K562 (cell line): Measurements from ENCODE around the gene HIPK1. TPM values are rescaled to one million over a fixed set of nuclear protein-coding genes. Genes with fewer than 3 reads are reported as not detected.

ENCODE experiments used
- ARID1B ChIP-seq: fragments of 450-650 bp; IDR thresholded peaks from 2 replicates; pipeline ENCODE4 v1.6.1; 2016; ENCODE audit warnings: antibody characterized with exemption, mild to moderate bottlenecking, inconsistent platforms
- CBFA2T3 ChIP-seq: fragments of 450-650 bp; IDR thresholded peaks from 2 replicates; pipeline ENCODE4 v1.6.1; 2017
- CGGBP1 ChIP-seq: fragments of 250-450 bp; sonication (Bioruptor Pico); IDR thresholded peaks from 2 replicates; pipeline ENCODE4 v1.9.0; 2021; ENCODE audit warnings: mild to moderate bottlenecking
- ELK3 ChIP-seq: fragments of 450-650 bp; formaldehyde crosslinking; IDR thresholded peaks from 2 replicates; pipeline ENCODE4 v1.4.0; 2020; ENCODE audit warnings: mild to moderate bottlenecking
- FOXM1 ChIP-seq, 2 experiments: fragments of 450-650 bp in 1 of 2; sonication (generic) in 1 of 2; formaldehyde crosslinking in 1 of 2; IDR thresholded peaks; 2 replicates each; pipeline versions ENCODE4 v1.6.1 to v1.9.0; 2017 to 2022; ENCODE audit warnings: low read depth in 2 of 2, mild to moderate bottlenecking in 2 of 2, missing genetic modification reagents in 1 of 2, moderate library complexity in 1 of 2
- IRF2 ChIP-seq: sonication (generic); formaldehyde crosslinking; IDR thresholded peaks from 2 replicates; pipeline ENCODE4 v1.8.1; 2022; ENCODE audit warnings: mild to moderate bottlenecking, missing genetic modification reagents
- KDM5B ChIP-seq: fragments of 200-600 bp; sonication (generic); IDR thresholded peaks from 2 replicates; pipeline ENCODE4 v1.6.1; 2012; ENCODE audit warnings: low read depth, mild to moderate bottlenecking, moderate library complexity, low read length, control low read depth, inconsistent platforms; ENCODE audit not compliant: insufficient replicate concordance
- MGA ChIP-seq: fragments of 450-650 bp; IDR thresholded peaks from 2 replicates; pipeline ENCODE4 v1.6.1; 2016; ENCODE audit warnings: mild to moderate bottlenecking, moderate library complexity
- TAL1 ChIP-seq: fragments of 450-650 bp; IDR thresholded peaks from 2 replicates; pipeline ENCODE4 v1.6.1; 2016; ENCODE audit warnings: mild to moderate bottlenecking
- TARDBP ChIP-seq: fragments of 450-650 bp; IDR thresholded peaks from 2 replicates; pipeline ENCODE4 v1.6.1; 2016
- TBP ChIP-seq: optimal IDR thresholded peaks from 2 replicates; pipeline ENCODE3; 2011; ENCODE audit warnings: low read depth, low read length, improper control_type of control experiment
- ZBTB7A ChIP-seq: IDR thresholded peaks from 2 replicates; pipeline ENCODE4 v1.6.1; 2011; ENCODE audit warnings: low read depth, mild to moderate bottlenecking, low read length, moderate library complexity, borderline replicate concordance; ENCODE audit not compliant: control insufficient read depth
- polyA plus RNA-seq, 8 experiments: library from polyadenylated mRNA; depleted of rRNA in 4 of 8; stranded (reverse) in 5 of 8; unstranded in 3 of 8; fragments of >200 nt; fragmentation: Nextera tagmentation in 2 of 8; fragmentation: Illumina TruSeq in 1 of 8; extraction: Ambion mirVana in 2 of 8; extraction: Trizol in 1 of 8; gene quantifications; 2 replicates each; pipeline versions ENCODE4 v1.2.1 to v1.2.3, GENCODE V29; 2011 to 2014; ENCODE audit warnings: inconsistent platforms in 1 of 8, missing spikeins in 1 of 8
- total RNA-seq, 7 experiments: library from RNA; depleted of rRNA in 6 of 7; stranded (reverse); fragments of >200 nt in 6 of 7; fragmentation: Illumina TruSeq in 2 of 7; extraction: Trizol in 2 of 7; gene quantifications; 2 replicates each; pipeline versions ENCODE4 v1.2.1 to v1.2.3, GENCODE V29; 2011 to 2021; ENCODE audit warnings: low replicate concordance in 1 of 7

Gene HIPK1
- total and polyA plus RNA-seq, 9 of the 15 experiments (the other 6 are each of a cell fraction or from before 2014, with no cell fraction given): 10.0 to 57.9 (median 29.6) TPM

GRCh38 chr1:113904674-113905434, 24.3 kb upstream of the HIPK1 start, which contains the start of the genes AP4B1 and DCLRE1B (continued):
- TF ChIP-seq MGA: peak; percentile 84; the same call in 1 of the 2 replicates
- TF ChIP-seq CBFA2T3: peak; percentile 67
- TF ChIP-seq FOXM1 (IDR thresholded peaks at IDR 0.05; ENCODE audit: low read depth): peak; percentile 62
- TF ChIP-seq FOXM1 (CRISPR knock-in tag; IDR thresholded peaks at IDR 0.05; ENCODE audit: low read depth): no peak
- peak; percentile 58; the same call in 1 of the 2 replicates for TF ChIP-seq ARID1B
- peak; percentile 72 for TF ChIP-seq TBP
- peak; percentile 79 for TF ChIP-seq KDM5B
- no peak for TF ChIP-seq IRF2
- TF ChIP-seq ELK3 (CRISPR knock-in tag): no peak
- peak; percentile 91; the same call in 1 of the 2 replicates for TF ChIP-seq TARDBP
- peak; percentile 74 for TF ChIP-seq ZBTB7A
- no peak for TF ChIP-seq CGGBP1 (CRISPR knock-in tag)
- TF ChIP-seq TAL1: 0 out of 2 replicates have a peak, but pooled peaks have one; percentile 3
